Iris pigment epithelial cell (primary cell): Measurements from ENCODE around the gene SLC16A10.
"Not testable (repeated sequence)": the region's sequence is repeated elsewhere in the genome, so short reads cannot be mapped to it uniquely, and the experiment has no call there.

ENCODE experiments used
- DNase-seq: peaks from one replicate; pipeline ENCODE4 v3.0.0-alpha.2; 2011; ENCODE audit warnings: low read depth

Gene SLC16A10

GRCh38 chr6:111185954-111186353 lies 98.7 kb downstream of the SLC16A10 start:
- no peak for DNase-seq

- DNase-seq: no peak
Measured at GRCh38 chr6:111187874-111188273, 100.6 kb downstream of the SLC16A10 start.

- DNase-seq: not testable (repeated sequence)
Measured at GRCh38 chr6:111189666-111190210, 102.4 kb downstream of the SLC16A10 start.

- no peak for DNase-seq
Measured at GRCh38 chr6:111190637-111191036, 103.3 kb downstream of the SLC16A10 start.

- not testable (repeated sequence) for DNase-seq
Measured at GRCh38 chr6:111191136-111191535, 103.8 kb downstream of the SLC16A10 start.

- DNase-seq: no peak
Measured at GRCh38 chr6:111192911-111193555, 105.7 kb downstream of the SLC16A10 start.

GRCh38 chr6:111195656-111196055 lies 108.4 kb downstream of the SLC16A10 start:
- DNase-seq: no peak

GRCh38 chr6:111198841-111199240 lies 111.5 kb downstream of the SLC16A10 start:
- no peak for DNase-seq

- DNase-seq: no peak
Measured at GRCh38 chr6:111199935-111200334, 112.6 kb downstream of the SLC16A10 start.

- no peak for DNase-seq
Measured at GRCh38 chr6:111200350-111201243, 113.3 kb downstream of the SLC16A10 start.

- DNase-seq: no peak
Measured at GRCh38 chr6:111201244-111201554, 113.9 kb downstream of the SLC16A10 start.

GRCh38 chr6:111201764-111202163 lies 114.5 kb downstream of the SLC16A10 start:
- no peak for DNase-seq

- DNase-seq: not testable (repeated sequence)
Measured at GRCh38 chr6:111203539-111203938, 116.2 kb downstream of the SLC16A10 start.

GRCh38 chr6:111204305-111204704 lies 117.0 kb downstream of the SLC16A10 start:
- DNase-seq: no peak

- no peak for DNase-seq
Measured at GRCh38 chr6:111204881-111205280, 117.6 kb downstream of the SLC16A10 start.

- no peak for DNase-seq
Measured at GRCh38 chr6:111205502-111205901, 118.2 kb downstream of the SLC16A10 start.

GRCh38 chr6:111207141-111207858 lies 120.0 kb downstream of the SLC16A10 start:
- DNase-seq: no peak

GRCh38 chr6:111208933-111209332 lies 121.6 kb downstream of the SLC16A10 start:
- DNase-seq: no peak

GRCh38 chr6:111210194-111210728 lies 123.0 kb downstream of the SLC16A10 start:
- peak; percentile 66 for DNase-seq

GRCh38 chr6:111211411-111212030 lies 124.2 kb downstream of the SLC16A10 start:
- DNase-seq: no peak

GRCh38 chr6:111212625-111213024 lies 125.3 kb downstream of the SLC16A10 start:
- DNase-seq: no peak

- no peak for DNase-seq
Measured at GRCh38 chr6:111215131-111215530, 127.8 kb downstream of the SLC16A10 start.
